ENCODE measurements around the gene GDI1.

GDI1 gene

DNA sequence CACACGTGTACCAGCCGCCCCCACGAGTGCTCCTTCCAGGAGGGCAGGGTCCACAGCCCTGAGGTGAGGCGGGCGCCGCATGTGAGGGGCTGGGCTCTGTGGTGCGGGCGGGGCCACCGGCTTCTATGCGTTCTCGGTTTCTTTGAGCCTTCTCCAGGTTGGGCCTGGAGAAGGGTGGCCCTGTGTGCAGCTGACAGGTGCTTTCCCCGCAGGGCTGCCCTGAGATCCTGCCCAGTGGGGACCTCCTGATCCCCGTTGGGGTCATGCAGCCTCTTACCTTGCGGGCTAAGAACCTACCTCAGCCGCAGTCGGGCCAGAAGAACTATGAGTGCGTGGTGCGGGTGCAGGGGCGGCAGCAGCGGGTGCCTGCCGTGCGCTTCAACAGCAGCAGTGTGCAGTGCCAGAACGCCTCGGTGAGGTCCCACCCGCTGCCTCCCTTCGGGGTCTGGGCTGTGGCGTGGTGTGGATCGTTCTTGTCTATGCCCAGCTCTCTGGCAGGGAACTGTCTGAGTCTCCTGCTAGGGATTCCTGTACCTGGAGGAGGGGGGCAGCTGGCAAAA, 27.9 kb downstream of the GDI1 start:
- no peak for DNase-seq

GRCh38 chrX:154465601-154466000, 28.6 kb downstream of the GDI1 start:
- DNase-seq: no peak

DNA sequence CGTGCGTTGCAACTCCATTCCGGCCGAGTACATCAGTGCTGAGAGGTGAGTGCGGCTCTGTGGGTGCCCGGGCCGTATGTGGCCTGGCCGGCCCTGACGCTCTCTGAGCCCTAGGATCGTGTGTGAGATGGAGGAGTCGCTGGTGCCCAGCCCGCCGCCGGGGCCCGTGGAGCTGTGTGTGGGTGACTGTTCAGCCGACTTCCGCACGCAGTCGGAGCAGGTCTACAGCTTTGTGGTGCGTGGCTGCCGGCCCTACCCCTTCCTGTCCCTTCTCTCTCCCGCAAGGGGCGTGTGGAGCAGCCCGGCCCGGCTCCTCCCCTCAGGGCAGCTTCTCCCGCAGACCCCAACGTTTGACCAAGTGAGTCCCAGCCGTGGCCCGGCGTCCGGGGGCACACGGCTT, 29.1 kb downstream of the GDI1 start:
- no peak for DNase-seq

DNA sequence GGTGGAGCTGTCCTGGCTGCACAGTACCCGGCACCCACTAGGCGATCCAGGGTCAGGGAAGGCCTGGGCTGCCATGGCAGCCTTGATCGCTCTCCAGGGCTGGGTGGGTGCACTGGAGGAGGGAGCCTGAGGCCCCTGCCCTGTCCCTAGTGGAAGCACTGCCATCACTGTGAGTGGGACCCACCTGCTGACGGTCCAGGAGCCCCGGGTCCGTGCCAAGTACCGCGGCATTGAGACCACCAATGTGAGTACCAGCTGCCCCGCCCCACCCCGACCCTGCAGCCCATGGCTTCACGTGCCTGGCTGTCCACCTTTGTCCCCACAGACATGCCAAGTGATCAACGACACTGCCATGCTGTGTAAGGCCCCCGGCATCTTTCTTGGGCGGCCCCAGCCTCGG, 30.0 kb downstream of the GDI1 start:
- no peak for DNase-seq

- no peak for DNase-seq
Measured at GRCh38 chrX:154467556-154467955, 30.6 kb downstream of the GDI1 start.

GRCh38 chrX:154468217-154468616, 31.3 kb downstream of the GDI1 start:
- DNase-seq: no peak

- DNase-seq: no peak
Measured at GRCh38 chrX:154469114-154469513, 32.2 kb downstream of the GDI1 start.

DNA sequence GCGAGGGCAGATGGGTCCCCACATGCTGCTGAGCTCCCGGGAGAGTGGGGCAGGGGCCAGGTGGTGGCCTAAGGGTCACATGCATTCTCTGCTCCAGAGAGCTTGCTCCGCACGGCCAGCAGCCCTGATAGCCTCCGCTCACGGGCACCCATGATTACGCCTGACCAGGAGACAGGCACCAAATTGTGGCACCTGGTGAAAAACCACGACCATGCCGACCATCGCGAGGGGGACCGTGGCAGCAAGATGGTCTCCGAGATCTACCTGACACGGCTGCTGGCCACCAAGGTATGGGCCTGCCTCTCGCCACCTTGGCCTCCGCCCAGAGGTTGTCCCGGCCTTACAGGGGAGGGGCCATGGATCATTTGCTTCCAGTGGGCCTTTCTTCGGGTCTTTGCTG, 32.9 kb downstream of the GDI1 start:
- no peak for DNase-seq

DNA sequence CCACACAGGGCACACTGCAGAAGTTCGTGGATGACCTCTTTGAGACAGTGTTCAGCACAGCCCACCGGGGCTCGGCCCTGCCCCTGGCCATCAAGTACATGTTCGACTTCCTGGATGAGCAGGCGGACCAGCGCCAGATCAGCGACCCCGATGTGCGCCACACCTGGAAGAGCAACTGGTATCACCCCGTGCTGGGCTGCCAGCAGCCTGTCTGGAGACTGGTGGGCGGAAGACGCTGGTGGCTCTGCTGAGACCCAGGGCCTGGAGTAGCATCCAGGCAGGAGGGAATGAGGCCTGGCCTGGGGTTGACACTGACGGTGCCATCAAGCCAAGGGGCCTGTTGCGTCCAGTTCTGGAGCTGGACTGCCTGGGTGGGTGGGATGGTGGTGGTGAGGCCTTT, 33.5 kb downstream of the GDI1 start:
- DNase-seq: no peak

DNA sequence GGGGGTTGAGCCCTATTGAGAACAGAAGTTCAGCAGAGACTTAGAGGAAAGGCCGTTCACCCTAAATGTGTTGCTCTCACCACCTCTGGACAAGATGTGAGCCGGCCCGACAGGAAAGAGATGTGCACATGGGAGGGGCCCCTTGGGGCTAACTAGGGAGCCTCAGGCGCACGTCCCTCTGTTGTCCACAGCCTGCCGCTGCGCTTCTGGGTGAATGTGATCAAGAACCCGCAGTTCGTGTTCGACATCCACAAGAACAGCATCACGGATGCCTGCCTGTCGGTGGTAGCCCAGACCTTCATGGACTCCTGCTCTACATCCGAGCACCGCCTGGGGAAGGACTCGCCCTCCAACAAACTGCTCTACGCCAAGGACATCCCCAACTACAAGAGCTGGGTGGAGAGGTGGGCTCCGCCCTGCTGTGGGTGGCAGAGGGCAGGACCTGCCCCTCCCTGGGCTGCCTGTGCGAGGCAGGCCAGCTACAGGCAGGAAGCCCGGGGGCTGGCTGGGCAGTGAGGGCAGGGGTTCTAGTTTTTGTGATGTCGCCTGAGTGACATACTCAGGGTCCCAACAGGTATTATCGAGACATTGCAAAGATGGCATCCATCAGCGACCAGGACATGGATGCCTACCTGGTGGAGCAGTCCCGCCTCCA, 34.1 kb downstream of the GDI1 start:
- DNase-seq: no peak

DNA sequence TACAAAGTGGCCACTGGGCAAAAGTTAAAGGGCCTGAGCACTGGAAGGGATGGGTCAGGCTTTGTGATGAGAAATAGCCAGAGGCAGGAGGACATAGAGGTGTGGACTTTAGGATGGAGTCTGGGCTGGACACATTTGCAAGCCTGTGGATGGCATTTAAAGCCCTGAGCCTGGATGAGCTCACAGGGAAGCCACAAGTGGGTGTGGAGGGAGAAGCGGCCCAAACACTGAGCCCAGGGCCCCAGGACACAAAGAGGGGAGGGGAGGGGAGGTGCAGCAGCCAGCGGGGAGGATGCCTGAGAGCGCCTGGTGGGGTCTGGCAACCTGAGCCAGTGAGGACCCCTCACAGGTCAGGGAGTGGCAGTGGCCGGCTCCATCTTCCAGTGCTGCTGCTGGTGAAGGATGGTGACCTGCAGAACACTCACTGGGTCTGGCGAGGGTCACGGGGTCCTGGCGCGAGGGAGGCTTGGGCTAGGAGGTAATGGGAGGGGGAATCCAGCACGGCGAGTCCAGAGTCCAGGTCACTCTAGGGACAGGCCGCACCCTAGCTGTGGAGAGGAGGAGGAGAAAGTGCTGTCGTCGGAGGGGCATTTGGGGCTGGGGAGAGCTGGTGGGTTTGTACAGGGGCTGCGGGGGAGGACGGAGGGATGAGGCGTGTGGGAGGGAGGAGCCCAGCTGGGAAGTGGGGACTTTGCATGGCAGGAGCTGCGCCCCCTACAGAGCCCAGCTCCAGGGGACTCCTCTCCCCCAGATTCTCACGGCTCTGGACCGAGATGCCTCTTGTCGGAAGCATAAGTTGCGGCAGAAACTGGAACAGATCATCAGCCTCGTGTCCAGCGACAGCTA, 35.1 kb downstream of the GDI1 start:
- DNase-seq: no peak

DNA sequence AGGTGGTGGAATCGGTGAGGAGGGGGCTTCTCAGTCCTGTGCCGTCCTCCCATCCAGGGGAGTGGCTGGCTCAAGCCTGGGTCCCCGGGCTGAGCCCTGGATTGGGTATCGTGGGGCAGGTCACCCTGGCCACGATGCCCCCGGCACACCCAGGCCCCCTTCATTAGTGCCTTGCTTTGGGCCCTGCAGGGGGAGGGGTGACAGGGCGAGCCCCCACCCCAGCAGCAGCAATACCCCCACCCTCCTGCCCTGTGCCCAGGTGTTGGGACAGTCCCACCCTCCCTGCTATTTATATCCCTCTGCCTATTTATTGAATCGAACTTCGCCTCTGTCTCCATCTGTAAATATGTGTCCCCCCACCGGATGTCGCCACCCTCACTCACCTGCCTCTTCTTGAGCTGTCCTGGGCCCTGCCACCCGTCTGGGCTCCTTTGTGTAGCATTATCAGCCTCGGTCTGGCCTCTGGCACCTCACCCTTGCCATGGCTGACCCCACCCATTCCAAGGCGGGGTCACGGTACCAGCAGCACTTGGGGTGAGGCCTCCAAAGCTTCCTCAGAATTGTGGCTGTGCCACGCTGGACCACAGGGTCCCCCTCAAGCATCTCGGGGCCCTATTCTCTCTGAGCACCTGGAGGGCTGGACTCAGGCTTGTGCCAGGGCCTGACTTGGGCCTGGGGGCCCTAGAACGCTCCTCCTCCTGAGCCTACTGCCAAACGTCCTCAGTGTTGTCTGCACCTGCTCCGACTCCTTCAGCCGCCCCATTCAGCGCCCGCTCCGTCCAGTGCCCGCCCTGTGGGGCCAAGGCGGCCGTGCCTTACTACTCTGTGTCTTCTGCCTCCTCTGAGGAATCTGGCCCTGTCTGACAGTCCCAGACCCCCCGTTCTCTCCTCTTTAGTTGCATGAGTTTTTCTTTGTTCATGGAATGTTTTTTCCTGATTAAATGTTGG, 36.0 kb downstream of the GDI1 start:
- no peak for DNase-seq

DNA sequence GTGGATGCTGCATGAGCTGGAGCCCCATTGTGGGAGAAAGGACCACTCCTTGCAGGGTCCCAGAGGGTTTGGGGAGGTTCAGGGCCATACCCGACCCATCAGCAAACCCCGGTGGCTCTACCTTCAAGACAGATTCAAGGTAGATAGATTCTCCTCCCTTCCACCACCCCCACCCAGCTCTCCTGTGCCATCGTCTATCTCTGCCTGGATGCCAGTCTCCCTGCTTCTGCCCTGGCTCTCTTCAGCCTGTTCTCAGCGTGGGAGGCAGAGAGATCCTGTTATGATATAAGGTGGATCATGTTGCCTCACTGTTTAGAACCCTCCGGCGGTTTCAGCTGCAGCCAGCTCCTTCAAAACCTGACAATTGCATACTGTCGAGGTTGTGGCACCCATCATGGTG, 36.7 kb downstream of the GDI1 start:
- no peak for DNase-seq

DNA sequence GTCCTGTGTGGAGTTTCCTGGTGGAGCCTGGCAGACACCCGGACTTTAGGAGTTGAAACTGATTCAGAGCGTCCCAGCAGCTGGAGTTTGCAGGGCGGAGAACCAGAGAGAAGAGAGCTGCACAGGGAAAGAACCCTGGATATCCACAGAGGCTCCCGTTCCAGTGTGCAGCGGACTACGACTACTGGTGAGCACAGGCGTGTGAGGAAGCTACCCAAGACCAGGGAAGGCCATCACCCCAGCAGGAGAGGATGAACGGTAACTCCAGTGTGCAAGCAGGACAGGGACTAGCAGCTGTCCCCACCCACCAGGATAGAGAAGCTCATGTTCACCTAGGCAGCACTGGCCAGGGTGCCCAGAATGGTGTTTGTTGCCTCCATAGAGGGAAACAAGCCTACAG, 39.9 kb downstream of the GDI1 start:
- no peak for DNase-seq

- no peak for DNase-seq
Measured at GRCh38 chrX:154477891-154478477, 41.0 kb downstream of the GDI1 start.

DNA sequence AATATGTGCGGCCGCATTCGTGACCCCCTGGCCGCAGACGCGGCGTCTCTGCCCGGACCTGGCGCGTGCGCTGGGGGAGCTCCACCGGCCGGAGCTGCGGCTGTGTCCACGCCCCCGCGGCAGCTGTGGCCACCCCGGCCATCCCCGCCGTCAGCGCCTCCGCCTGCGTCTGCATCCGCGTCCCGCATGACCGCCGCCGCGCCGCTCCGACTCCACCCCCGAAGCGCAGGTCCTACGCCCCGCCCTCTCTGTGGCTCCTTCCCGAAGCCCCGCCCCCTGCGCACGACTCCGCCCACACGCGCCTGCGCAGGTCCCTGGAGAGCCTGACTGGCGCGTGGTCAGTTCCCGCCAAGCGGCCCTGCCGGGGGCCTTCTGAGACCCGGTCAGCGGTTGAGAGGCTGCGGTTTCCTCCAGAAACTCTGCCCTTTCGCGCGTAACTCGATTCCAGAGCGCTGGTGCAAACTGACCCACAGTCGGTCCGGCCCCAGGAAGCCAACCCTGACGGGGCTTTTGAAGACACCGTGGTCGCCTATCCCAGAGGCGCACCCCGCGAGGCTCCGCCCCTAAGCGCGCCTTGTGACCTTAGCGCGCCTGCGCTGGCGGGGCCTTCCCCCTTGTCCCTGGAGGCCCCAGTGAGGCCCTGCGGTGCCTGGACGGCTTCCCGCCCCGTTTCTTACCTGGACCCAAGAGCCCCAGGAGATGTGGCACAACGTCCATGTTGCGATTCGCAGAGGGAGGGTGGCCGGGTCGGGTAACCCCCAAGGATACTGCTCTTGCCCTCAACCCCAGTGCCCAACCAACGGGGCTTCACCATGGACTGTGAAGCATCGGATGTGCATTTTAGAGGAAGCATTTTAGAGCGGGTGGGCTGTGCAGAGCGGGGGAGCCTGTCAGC, 42.0 kb downstream of the GDI1 start, which contains the start of gene LAGE3:
TSS of gene LAGE3 (minus strand) at position 554 of the 895 bp plus-strand sequence. CDS start at position 188, 366 bp downstream.
- DNase-seq: peak; percentile 91

GRCh38 chrX:154481195-154481594, 44.2 kb downstream of the GDI1 start:
- DNase-seq: no peak

GRCh38 chrX:154481911-154482601, 45.1 kb downstream of the GDI1 start:
- DNase-seq: no peak

DNA sequence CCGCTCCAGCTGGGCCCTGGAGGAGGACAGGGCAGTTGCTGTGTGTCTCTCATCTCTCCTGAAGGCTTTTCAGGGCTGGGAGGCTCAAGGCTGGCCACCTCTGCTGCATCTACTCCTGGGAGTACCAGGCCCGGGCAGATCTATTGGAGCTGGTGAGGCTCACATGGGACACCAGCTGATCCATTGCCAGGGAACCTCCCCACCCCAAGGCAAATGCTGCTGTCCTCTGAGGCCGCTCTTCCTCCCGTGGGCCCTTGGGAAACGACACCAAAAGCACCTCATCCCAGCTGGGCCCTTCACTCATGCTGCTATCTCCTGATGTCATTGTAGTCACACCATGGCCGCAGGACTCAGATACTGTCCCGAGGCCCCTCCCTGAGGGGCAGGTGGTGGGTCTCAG, 45.8 kb downstream of the GDI1 start:
- DNase-seq: no peak

DNA sequence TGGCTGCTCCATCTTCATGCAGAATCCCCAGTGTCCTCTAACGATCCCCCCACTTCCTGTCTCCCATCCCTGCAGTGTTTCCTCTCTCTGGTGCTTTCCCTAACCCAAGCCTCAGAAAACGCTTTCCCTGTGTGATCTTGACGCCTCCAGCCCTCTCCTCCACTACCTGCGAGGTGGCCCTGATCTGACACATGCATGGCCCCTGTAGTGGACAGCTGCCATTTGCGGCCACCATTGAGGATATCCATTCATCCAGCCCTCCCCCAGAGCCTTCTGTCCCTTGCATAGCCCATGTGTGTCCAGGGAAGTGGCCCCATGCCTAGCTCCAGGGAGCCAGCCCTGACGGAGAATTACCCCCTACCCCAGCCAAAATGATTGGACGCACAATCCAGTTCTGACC, 46.4 kb downstream of the GDI1 start:
- DNase-seq: no peak
